CD4-positive, alpha-beta T cell (primary cell): Measurements from ENCODE around the gene ONECUT3. TPM values are rescaled to one million over a fixed set of nuclear protein-coding genes. Genes with fewer than 3 reads are reported as not detected.

Source experiments
- ATAC-seq: fragments of 200-7000 bp; cut with Tn5 transposase; one replicate; pipeline ENCODE4 v1.10.0; 2022; ENCODE audit warnings: mild to moderate bottlenecking; ENCODE audit not compliant: poor library complexity
- CTCF ChIA-PET: fragments of 350-600 bp; sonication (Branson Sonifier 250); formaldehyde crosslinking; loops from one replicate; lab custom pipeline; 2021; ENCODE audit warnings: antibody characterized with exemption, inconsistent platforms; lab: Charles Lee
- POLR2A ChIA-PET: fragments of 350-600 bp; sonication (Branson Sonifier 250); formaldehyde crosslinking; loops from one replicate; lab custom pipeline; 2021; ENCODE audit warnings: antibody characterized with exemption, inconsistent platforms; lab: Charles Lee
- DNase-seq, 14 experiments: peaks; one replicate each; pipeline ENCODE4 v3.0.0-alpha.2; 2013 to 2020; ENCODE audit warnings: mixed read lengths in 2 of 14
- H3K27ac ChIP-seq, 2 donors: one replicate each; pipeline versions ENCODE4 v1.5.1 to v1.7.0; 2013; ENCODE audit warnings: low read length in 2 of 2, low read depth in 1 of 2, mild to moderate bottlenecking in 1 of 2
- H3K27me3 ChIP-seq, 2 experiments: 1 replicate in 1 of 2; 2 replicates in 1 of 2; pipeline versions ENCODE4 v1.6.1 to v1.7.0; 2013; ENCODE audit warnings: low read length in 2 of 2, control low read depth in 1 of 2, mild to moderate bottlenecking in 1 of 2, moderate library complexity in 1 of 2; ENCODE audit not compliant: insufficient read depth in 2 of 2, control insufficient read depth in 1 of 2
- H3K36me3 ChIP-seq: one replicate; pipeline ENCODE4 v1.6.1; 2013; ENCODE audit warnings: low read length, control low read depth; ENCODE audit not compliant: insufficient read depth
- H3K4me1 ChIP-seq: one replicate; pipeline ENCODE4 v1.6.1; 2013; ENCODE audit warnings: low read length, control low read depth; ENCODE audit not compliant: insufficient read depth
- H3K4me3 ChIP-seq: one replicate; pipeline ENCODE4 v1.5.1; 2013; ENCODE audit warnings: mild to moderate bottlenecking, low read length, moderate library complexity
- H3K9me3 ChIP-seq, 2 experiments: 1 replicate in 1 of 2; 2 replicates in 1 of 2; pipeline versions ENCODE4 v1.6.1 to v1.7.0; 2013; ENCODE audit warnings: low read length in 2 of 2, mild to moderate bottlenecking in 2 of 2, control low read depth in 1 of 2, moderate library complexity in 1 of 2; ENCODE audit not compliant: control insufficient read depth in 1 of 2, insufficient read depth in 1 of 2
- H3K27ac Mint-ChIP-seq: one replicate; pipeline ENCODE4 v1.8.0; 2020; ENCODE audit warnings: mixed read lengths
- H3K27me3 Mint-ChIP-seq: one replicate; pipeline ENCODE4 v1.8.0; 2021; ENCODE audit warnings: mixed read lengths
- H3K36me3 Mint-ChIP-seq: one replicate; pipeline ENCODE4 v1.8.0; 2021; ENCODE audit warnings: low read depth, mixed read lengths
- H3K4me1 Mint-ChIP-seq: one replicate; pipeline ENCODE4 v1.8.0; 2021; ENCODE audit warnings: low read depth, mixed read lengths
- H3K4me3 Mint-ChIP-seq: one replicate; pipeline ENCODE4 v1.8.0; 2020; ENCODE audit warnings: mild to moderate bottlenecking, mixed read lengths
- H3K9me3 Mint-ChIP-seq: one replicate; pipeline ENCODE4 v1.8.0; 2020; ENCODE audit warnings: mixed read lengths
- intact Hi-C, 2 experiments: fragments of 100-400 bp; cut with DNase I in 1 of 2; cut with micrococcal nuclease in 1 of 2; formaldehyde crosslinking; loops; one replicate each; pipeline versions ENCODE4 v1.15.1 to v1.9.0; 2023 to 2025; cut with DNase I, micrococcal nuclease
- total RNA-seq, 174 experiments: library from RNA in 2 of 174; stranded (reverse) in 2 of 174; gene quantifications; one replicate each; pipeline ENCODE4 v1.2.3 and lab custom pipeline; 2021 to 2026
- TF ChIP-seq, protein P1 (sequence below): fragments of 200-600 bp; IDR thresholded peaks from one replicate; pipeline ENCODE4 v1.8.0; 2022; ENCODE audit warnings: antibody characterized with exemption, mild to moderate bottlenecking

ONECUT3 gene
- total RNA-seq, 2 experiments from 2014 or later: not detected

DNA sequence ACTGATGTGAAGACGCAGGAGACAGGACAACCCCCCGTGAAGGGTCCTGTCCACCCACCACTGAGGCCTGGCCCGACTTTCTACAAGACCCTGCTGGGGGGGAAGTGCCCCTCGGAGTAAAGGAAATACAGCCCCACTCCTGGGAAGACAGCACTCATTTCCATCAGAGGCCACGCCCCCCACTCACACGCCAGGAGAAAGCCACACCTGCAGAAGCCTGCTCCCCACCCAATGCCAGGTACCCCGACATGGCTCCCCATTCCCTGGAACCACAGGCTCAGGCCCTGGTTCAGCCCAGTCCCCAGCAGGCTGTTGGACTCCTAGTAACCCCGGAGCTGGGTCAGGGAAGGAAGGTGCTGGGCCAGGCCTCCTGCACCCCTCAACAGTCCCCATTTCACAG, 69.7 kb downstream of the ONECUT3 start:
- Histone ChIP-seq H3K36me3 (peaks cover 80% of the 10 kb centered on the region), H3K27ac (no peak overlapping the region), H3K27me3 (no peaks in the 10 kb centered on the region), H3K9me3 (no peaks in the 10 kb centered on the region), H3K4me1 (peaks cover 10% of the 10 kb centered on the region), H3K4me3 (no peak overlapping the region)
- no peak overlapping the region for H3K4me3 Mint-ChIP-seq
- peaks cover 49% of the 10 kb centered on the region for H3K36me3 Mint-ChIP-seq
- ATAC-seq (no peak), DNase-seq (no peak)
- POLR2A ChIA-PET: no interaction called here
- H3K9me3 Mint-ChIP-seq: no peaks in the 10 kb centered on the region
- CTCF ChIA-PET: no interaction called here
- H3K4me1 Mint-ChIP-seq: peaks cover 4% of the 10 kb centered on the region
- intact Hi-C loops: loop anchor here in 1 of 2 experiments (10.0 kb wide), 1 partner anchor 278 kb away; no protein-coding TSS in a partner anchor
- H3K27me3 Mint-ChIP-seq: no peaks in the 10 kb centered on the region
- no peak overlapping the region for H3K27ac Mint-ChIP-seq
- TF ChIP-seq, protein P1, sequence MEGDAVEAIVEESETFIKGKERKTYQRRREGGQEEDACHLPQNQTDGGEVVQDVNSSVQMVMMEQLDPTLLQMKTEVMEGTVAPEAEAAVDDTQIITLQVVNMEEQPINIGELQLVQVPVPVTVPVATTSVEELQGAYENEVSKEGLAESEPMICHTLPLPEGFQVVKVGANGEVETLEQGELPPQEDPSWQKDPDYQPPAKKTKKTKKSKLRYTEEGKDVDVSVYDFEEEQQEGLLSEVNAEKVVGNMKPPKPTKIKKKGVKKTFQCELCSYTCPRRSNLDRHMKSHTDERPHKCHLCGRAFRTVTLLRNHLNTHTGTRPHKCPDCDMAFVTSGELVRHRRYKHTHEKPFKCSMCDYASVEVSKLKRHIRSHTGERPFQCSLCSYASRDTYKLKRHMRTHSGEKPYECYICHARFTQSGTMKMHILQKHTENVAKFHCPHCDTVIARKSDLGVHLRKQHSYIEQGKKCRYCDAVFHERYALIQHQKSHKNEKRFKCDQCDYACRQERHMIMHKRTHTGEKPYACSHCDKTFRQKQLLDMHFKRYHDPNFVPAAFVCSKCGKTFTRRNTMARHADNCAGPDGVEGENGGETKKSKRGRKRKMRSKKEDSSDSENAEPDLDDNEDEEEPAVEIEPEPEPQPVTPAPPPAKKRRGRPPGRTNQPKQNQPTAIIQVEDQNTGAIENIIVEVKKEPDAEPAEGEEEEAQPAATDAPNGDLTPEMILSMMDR: no peak

DNA sequence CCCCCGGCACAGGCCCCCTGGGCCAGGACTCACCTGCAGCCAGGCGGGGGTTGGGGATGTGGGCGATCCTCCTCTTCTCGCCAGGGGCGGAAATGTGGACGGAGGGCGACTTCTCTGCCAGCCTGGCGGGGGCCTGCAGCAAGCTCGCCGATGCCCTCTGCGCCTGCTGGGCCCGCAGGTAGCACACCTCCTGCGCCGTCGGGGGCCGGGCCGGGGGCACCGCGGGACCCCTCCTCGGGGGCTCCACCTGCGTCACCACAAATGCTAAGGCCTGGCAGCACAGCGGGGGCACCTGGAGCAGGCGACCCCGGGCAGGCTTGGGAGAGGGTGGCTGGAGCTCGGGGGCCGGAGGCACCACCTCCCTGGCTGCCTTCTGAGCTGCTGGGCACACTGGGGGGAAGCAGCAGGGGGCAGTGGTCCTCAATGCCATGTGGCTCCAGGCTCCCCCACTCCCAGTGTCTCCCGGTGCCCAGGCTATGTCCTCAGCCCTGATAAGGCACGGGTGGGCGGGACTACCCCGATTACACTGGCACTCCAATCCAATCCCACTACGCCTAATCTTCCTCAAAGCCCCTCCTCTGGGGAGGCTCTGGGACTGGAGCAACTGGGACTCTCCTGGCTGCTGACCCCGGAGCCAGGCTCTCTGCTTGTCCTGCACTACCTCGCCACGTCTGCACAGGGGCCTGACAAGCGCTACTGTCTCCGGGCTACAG, 70.4 kb downstream of the ONECUT3 start:
- POLR2A ChIA-PET: no interaction called here
- Mint-ChIP-seq H3K36me3 (peaks cover 46% of the 10 kb centered on the region), H3K27me3 (no peaks in the 10 kb centered on the region), H3K4me1 (peaks cover 4% of the 10 kb centered on the region), H3K27ac (no peak overlapping the region), H3K9me3 (no peaks in the 10 kb centered on the region), H3K4me3 (no peak overlapping the region)
- H3K9me3 ChIP-seq: no peaks in the 10 kb centered on the region
- CTCF ChIA-PET: no interaction called here
- H3K27me3 ChIP-seq: no peaks in the 10 kb centered on the region
- TF ChIP-seq, protein P1: no peak
- ATAC-seq (no peak), DNase-seq (no peak)
- peaks cover 77% of the 10 kb centered on the region for H3K36me3 ChIP-seq
- H3K4me1 ChIP-seq: peaks cover 10% of the 10 kb centered on the region
- H3K27ac ChIP-seq: no peak overlapping the region
- H3K4me3 ChIP-seq: no peak overlapping the region
- intact Hi-C loops: loop anchor here in 1 of 2 experiments (10.0 kb wide), 1 partner anchor 279 kb away; no protein-coding TSS in a partner anchor

GRCh38 chr19:1824252-1824622, 70.9 kb downstream of the ONECUT3 start:
- Histone ChIP-seq H3K4me1 (peaks cover 10% of the 10 kb centered on the region), H3K36me3 (peaks cover 76% of the 10 kb centered on the region), H3K4me3 (no peak overlapping the region), H3K9me3 (no peaks in the 10 kb centered on the region), H3K27me3 (no peaks in the 10 kb centered on the region), H3K27ac (no peak overlapping the region)
- no peak overlapping the region for H3K4me3 Mint-ChIP-seq
- TF ChIP-seq, protein P1: no peak
- H3K4me1 Mint-ChIP-seq: peaks cover 4% of the 10 kb centered on the region
- no peaks in the 10 kb centered on the region for H3K9me3 Mint-ChIP-seq
- DNase-seq (no peak), ATAC-seq (no peak)
- no peak overlapping the region for H3K27ac Mint-ChIP-seq
- CTCF ChIA-PET: no interaction called here
- POLR2A ChIA-PET: no interaction called here
- intact Hi-C loops: loop anchor here in 1 of 2 experiments (10.0 kb wide), 1 partner anchor 279 kb away; no protein-coding TSS in a partner anchor
- H3K36me3 Mint-ChIP-seq: peaks cover 46% of the 10 kb centered on the region
- no peaks in the 10 kb centered on the region for H3K27me3 Mint-ChIP-seq
